Stimulated activated CD4-positive, alpha-beta T cell treated with anti-CD3 and anti-CD28 coated beads, TNF-alpha, amount 100 ng/mL, for 4 hours (primary cell): ENCODE data around the gene NSUN2.
"Not testable (repeated sequence)": the region's sequence is repeated elsewhere in the genome, so short reads cannot be mapped to it uniquely, and the experiment has no call there.

Experiments
- DNase-seq, 3 experiments: peaks; one replicate each; pipeline ENCODE4 v3.0.0-alpha.2; 2020; ENCODE audit warnings: low read depth in 3 of 3

NSUN2 gene

DNA sequence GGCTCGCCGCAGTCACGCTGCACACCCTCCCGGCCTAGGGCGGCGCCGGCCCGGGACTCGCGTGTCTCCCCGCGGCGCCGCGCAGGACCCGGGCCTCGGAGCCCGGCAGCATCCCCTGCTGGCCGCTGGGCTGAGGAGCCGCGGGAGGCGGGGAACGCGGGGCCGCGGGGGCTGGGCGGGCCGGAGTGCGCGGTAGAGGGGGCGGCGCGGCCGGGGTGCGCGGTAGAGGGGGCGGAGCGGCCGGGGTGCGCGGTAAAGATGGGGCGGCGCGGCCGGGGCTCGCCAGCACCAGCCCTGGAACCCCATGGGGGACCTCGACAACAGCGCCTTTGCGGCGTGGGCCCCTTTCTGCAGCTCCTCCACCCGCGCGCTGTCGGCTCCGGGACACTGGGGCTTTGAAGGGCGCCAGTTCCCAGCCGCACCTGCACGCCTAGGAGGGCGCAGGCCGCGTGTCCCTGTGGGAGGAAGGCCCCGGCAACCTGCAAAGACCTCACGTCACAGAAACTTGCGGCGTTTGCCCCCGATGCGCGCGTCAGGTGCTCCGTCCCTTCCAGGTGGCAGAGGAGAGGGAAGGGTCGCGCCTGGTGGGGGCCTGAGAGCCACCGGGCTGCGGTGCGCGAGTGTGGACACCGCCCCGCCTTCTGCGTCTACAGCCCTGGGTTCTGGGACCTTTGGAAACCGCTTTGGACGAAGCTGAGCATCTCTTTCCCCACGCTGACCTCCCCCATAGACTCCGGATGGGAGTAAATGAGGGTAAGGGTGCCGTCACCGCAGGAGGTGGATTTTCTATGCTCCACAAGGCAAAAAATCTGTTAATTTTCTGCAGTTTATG, 49.6 kb downstream of the NSUN2 start:
- DNase-seq: no peak

DNA sequence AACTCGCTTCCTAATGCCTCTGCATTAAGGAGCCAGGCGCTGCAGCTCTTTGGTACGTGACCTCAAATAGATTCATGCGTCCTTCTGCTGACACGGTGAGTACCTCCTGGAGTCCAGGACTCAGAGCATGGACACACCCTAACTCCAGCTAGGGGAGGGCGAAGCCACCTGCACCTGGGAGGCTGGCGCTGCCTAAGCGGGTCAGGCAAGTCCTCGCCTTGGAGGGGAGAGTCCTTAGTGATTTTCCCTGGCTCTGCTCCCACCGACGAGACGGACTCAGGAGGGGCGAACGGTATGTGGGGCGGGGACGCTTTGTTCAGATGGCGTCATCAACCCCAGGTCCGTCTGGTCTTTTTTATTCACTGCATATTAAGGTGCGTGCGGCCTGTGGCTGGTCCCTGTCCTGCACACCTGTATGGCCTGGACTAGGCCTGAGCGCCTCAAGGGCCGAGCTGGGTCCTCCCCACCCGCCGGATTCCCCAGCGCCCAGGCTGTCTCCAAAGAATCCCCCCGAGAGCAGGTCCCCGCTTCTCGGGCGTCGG, 50.3 kb downstream of the NSUN2 start:
- DNase-seq: no peak

DNA sequence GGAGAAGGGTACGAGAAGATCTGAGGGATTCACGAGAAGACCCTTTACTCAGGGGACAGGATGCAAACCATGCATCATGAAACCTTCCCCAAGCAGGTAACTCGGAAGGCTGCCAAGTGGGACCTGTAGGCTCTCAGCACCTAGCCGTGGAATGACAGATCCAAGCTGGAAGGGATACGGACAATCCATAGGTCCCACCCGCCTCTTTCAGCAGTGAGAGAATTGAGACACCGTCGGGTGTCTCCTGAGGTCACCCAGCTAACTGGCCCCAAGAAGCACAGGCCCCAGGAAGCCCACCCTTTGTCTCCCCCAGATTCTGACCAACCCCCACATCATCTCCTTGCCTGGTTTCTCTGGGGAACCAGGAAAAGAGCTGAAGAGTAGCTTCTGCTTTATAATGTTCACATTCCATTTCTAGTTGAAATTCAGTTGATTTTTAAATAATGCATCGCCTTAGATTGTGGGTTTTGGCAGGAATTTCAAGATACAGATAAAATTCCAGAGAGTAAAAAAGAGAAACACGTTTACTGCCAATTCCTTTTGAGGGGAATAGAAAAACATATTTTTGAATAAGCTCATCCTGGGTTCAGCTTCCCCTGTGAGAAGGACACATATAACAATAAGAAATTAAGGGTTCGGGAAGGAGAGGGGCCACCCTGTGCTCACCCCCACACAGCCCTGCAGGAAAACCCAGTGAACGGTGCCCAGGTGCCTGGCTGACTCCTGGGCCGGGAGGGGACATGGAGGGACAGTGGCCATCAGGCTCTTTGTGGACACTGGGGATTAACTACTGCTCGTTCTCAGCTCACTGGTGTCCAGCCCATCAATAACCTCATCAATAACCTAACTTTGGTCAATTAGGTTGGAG, 51.1 kb downstream of the NSUN2 start:
- DNase-seq: no peak

DNA sequence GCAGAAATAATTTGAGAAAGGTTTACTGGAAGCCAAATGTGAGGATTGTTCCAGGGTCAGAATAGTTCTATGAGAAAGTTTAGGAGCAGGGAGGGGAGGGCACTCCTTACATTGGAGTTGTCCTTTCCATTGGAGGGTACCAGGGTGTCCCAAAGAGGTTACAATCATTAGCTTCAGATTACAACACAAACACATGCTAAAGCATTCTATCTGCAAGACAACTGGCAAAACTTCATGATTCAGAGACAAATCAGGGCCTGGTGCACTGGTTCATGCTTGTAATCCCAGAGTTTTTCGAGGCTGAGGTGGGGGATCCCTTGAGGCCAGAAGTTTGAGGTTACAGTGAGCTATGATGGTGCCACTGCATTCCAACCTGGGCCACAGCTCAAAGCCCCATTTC, 51.8 kb downstream of the NSUN2 start:
- DNase-seq: no peak

DNA sequence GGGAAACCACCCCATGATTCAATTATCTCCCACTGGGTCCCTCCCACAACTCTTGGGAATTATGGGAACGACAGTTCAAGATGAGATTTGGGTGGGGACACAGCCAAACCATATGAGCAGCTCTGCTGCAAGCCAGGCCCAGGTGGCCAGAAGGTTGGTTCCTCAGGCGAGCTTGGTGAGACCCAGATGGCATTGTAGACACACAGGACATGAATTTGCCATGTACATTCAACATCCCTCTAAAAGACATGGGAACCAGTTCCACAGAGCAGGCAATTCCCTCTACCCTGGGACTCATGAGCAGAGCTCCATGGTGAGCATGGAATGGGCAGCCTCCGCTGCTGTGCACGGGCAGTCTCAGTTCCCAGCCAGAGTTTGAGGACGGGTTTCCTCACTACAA, 53.3 kb downstream of the NSUN2 start:
- no peak for DNase-seq

- no peak for DNase-seq
Measured at GRCh38 chr5:6578676-6579343, 54.0 kb downstream of the NSUN2 start.

DNA sequence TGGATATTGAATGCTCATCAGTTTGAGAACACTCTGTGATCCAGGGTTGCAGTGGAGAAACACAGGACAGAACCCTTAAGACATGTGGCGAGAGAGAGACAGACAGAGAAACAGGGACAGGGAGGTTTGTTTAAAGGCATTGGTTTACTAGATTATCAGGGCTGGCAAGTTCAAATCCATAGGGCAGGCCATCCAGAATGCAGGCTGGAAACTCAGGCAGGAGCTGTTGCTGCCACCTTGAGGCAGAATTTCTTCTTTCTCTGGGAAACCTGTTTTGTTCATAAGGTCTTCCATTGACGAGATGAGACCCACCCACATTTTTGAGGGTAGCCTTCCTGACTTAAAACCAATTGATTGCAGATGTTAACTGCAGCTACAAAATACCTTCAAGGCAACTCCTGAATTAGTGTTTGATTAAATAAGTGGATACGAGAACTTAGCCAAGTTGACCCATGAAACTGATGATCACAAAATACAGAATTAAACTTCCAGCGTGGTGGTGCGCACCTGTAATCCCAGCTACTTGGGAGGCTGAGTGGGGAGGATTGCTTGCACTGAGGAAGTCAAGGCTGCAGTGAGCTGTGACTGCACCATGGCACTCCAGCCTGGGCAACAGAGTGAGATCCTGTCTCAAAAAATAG, 55.9 kb downstream of the NSUN2 start:
- no peak for DNase-seq

DNA sequence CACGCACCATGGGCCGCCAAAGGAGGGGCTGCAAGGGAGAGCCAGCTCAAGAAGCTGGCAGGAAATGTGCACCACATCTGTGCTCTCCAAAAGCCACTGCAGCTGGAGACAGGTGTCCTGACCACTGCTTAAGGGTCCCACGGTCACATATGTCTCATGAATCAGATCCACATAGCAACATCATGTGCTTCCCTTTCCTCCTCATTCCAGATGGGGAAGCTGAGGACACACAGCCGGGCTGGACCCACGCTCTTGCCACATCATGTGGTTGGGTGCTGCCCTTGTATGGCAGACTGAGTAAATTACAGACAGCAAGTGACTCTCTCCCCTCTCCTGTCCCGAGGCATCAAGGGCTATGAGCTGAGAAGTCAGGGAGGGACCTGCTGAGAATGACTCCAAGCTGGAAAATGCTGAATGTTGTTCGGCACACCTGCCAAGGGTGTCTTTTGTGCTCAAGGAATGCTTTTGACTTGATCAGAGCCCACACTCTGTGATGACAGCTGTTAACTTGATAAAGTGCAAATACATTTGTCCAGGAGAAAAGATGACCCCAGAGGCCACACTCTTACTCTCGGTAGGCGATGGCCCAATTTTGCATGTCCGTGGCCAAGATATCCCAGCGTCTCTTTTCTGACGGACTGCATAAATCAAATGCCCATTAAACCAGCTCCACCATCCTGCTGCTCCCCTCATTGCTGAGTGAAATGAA, 58.2 kb downstream of the NSUN2 start:
- no peak for DNase-seq

DNA sequence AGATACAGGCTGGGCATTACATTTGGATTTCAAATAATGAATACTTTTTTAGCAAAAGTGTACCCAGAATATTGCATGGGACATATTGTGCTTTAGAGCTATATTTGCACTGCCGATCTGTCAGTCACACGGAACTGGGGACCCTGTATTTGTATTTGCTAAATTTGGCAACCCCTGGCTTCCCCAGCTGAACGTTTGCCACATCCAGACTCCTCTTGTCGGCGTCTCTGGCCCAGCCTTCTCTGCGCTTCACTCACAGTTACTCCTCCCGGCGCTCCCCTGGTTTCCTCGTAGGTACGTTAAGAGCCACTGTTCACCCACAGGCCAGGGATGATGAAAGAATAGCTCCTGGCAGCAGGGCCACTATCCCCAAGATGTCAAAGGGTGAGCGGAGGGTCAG, 58.7 kb downstream of the NSUN2 start:
- DNase-seq: no peak

DNA sequence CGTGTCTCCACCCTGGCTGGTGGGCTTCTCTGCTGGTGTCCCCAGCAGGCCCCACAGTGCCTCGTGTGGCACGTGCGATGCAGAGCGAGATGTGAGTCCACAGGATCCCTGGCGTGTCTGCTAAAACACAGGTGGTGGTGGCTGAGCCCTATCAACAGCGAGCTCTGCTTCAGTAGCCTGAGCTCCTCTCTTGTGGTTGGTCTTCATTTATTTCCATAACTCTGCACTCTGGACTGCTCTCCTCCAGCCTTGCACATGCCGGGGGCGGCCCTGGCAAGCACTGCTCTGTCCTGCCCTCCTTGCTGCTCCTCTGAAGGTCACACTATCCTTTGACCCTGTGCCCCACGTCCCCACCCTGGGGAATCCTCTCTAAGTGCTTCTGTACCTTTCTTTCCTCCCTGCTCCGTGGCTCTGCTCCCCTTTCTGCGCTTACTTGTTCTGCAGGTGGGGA, 59.2 kb downstream of the NSUN2 start:
- no peak for DNase-seq

DNA sequence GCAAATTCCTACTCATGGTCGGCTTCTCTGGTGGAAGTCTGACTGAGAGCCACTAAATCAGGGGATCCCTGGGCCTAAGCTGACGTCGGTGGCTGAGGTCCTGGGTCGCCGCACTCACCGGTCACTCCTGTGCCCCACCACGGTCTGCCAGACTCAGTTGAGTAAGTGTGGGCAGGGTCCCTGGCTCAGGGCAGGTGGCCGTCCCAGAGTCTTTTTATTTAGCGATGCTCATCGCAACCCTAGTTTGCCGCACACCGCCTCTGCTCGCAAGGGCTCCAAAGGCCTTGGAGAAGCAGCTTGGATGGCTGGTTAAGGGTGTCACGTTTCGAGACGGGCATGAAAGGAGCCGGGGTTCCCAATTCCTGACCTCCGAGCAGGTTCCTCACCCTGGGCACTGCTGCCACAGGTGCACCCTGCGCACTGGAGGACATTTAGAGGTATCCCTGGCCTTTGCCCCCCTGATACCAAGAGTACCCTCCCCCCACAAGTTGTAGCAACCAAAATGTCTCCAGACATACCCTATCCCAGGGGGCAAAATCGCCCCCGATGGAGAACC, 59.9 kb downstream of the NSUN2 start:
- DNase-seq: no peak

GRCh38 chr5:6572086-6572824, 60.6 kb downstream of the NSUN2 start:
- DNase-seq: no peak

GRCh38 chr5:6571607-6572006, 61.2 kb downstream of the NSUN2 start:
- not testable (repeated sequence) for DNase-seq

DNA sequence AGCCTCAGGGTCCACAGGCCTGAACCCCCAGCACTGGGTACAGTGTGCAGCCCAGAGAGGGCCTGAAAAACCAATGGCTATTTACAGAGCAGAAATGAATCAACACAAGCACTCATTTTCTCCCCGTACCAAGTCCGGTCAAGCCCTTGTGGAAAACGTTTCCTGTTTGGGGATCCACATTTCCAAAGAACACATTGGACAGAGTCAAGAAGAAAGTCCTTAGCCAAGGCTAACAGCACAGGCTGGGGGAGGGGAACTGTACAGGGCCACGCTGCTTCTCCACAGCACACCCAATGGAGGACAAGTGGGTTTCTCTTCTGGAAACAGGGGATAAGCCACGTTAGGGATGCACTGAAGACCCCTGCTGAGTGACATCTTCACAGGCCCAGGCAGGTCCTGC, 62.3 kb downstream of the NSUN2 start:
- DNase-seq: no peak

GRCh38 chr5:6568889-6569288, 64.0 kb downstream of the NSUN2 start:
- DNase-seq: no peak

GRCh38 chr5:6568383-6568782, 64.5 kb downstream of the NSUN2 start:
- no peak for DNase-seq

DNA sequence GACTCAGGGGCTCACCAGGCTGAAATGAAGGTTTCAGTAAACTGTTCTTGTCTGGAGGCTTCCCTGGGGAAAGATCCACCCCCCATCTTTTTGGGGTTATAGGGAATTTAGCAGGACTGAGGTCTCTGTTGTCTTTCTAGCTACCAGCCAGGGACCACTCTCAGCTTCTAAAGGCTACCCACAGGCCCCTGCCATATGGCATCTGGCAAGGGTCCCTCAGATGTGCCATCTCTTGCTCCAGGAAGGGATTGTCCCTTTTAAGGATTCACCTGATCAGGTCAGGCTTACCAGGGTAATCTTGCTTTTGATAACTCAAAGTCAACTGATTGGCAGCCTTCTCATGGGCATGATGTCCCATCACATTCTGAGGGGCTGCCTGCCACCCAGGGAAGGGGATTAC, 65.0 kb downstream of the NSUN2 start:
- DNase-seq: no peak

- no peak for DNase-seq
Measured at GRCh38 chr5:6567068-6567467, 65.8 kb downstream of the NSUN2 start.

GRCh38 chr5:6565492-6565891, 67.4 kb downstream of the NSUN2 start:
- no peak for DNase-seq
